RWPE2 (cell line): ENCODE results near the gene UCK2.
A peak's percentile ranks its signal among the peaks of the same experiment; 100 is the strongest.
"Not testable (repeated sequence)": the region's sequence is repeated elsewhere in the genome, so short reads cannot be mapped to it uniquely, and the experiment has no call there.

Source experiments
- ATAC-seq: fragments of 200-7000 bp; cut with Tn5 transposase; 3 replicates; pipeline ENCODE4 v1.9.1; 2021; ENCODE audit warnings: low read depth
- DNase-seq: peaks from one replicate; pipeline ENCODE4 v3.0.0-alpha.2; 2020; ENCODE audit warnings: low spot score
- H3K27ac ChIP-seq: fragments of 450-650 bp; 2 replicates; pipeline ENCODE4 v1.5.1; 2017; ENCODE audit warnings: mild to moderate bottlenecking; ENCODE audit not compliant: poor library complexity, severe bottlenecking
- H3K27me3 ChIP-seq: fragments of 250-450 bp; sonication (Bioruptor Pico); 2 replicates; pipeline ENCODE4 v1.5.1; 2021; ENCODE audit warnings: mild to moderate bottlenecking, moderate library complexity; ENCODE audit not compliant: insufficient read depth, poor library complexity, severe bottlenecking
- H3K36me3 ChIP-seq: fragments of 250-450 bp; sonication (Bioruptor Pico); 2 replicates; pipeline ENCODE4 v1.5.1; 2020; ENCODE audit warnings: low read depth, mild to moderate bottlenecking, moderate library complexity
- H3K4me1 ChIP-seq: fragments of 250-450 bp; sonication (Bioruptor Pico); 2 replicates; pipeline ENCODE4 v1.5.1; 2021; ENCODE audit warnings: mild to moderate bottlenecking, moderate library complexity; ENCODE audit not compliant: insufficient read depth, poor library complexity, severe bottlenecking
- H3K4me3 ChIP-seq: fragments of 250-450 bp; sonication (Bioruptor Pico); 2 replicates; pipeline ENCODE4 v1.5.1; 2021; ENCODE audit warnings: mild to moderate bottlenecking, moderate library complexity; ENCODE audit not compliant: severe bottlenecking
- H3K9me3 ChIP-seq: fragments of 250-450 bp; sonication (Bioruptor Pico); 2 replicates; pipeline ENCODE4 v1.5.1; 2021; ENCODE audit warnings: mild to moderate bottlenecking, moderate library complexity; ENCODE audit not compliant: severe bottlenecking
- TF ChIP-seq, protein P1 (sequence below): fragments of 450-650 bp; IDR thresholded peaks from one replicate; pipeline ENCODE4 v1.5.1; 2017; ENCODE audit warnings: mild to moderate bottlenecking, moderate library complexity; ENCODE audit not compliant: poor library complexity, severe bottlenecking

The UCK2 gene

DNA sequence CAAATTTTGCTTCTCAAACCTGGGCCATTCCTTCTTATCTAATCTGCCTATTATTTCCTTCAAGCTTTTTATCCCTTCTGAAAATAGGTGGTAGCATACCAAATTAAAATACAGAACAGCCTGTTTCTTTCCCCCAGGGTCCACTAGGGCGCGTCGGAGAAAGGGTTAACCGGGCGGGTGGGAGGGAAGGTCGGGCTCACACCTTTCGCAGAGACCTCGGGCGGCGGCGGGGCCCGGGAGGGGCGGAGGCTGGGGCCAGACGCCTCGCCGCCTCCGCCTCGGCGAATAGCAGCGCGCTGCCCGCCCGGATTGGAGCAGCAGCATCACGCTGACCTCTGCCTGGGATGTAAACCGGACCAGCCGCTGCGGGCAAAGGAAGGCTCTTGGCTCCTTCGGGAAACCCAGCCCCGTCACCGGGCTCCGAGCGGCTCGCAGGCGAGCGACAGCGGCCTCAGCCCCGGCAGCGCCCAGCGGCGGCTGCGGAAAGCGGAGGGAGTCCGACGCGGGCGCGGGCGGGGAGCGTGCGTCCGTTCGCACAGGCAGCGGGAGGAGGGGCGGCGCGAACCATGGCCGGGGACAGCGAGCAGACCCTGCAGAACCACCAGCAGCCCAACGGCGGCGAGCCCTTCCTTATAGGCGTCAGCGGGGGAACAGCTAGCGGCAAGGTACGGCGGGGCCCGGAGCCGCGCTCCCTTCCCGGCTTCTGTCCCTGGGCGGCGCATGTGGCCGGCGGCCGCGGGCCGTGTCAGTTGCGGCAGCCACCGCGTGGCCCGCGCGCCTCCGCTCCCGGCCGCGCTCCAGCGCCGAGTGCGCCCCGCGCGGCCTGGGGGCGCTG is at the start of gene UCK2:
UCK2 (plus strand) TSS at position 347 of the 835 bp plus-strand sequence; CDS start at position 567, 220 bp downstream.
- Histone ChIP-seq H3K27ac (peak within 1 kb of the TSS; percentile 88), H3K4me1 (peaks cover 3% of the 10 kb centered on the region), H3K36me3 (peaks cover 12% of the 10 kb centered on the region; the same call in 1 of the 2 replicates), H3K4me3 (peak within 1 kb of the TSS; percentile 91), H3K9me3 (no peaks in the 10 kb centered on the region), H3K27me3 (no peaks in the 10 kb centered on the region)
- peak; percentile 86 for ATAC-seq
- TF ChIP-seq, protein P1, sequence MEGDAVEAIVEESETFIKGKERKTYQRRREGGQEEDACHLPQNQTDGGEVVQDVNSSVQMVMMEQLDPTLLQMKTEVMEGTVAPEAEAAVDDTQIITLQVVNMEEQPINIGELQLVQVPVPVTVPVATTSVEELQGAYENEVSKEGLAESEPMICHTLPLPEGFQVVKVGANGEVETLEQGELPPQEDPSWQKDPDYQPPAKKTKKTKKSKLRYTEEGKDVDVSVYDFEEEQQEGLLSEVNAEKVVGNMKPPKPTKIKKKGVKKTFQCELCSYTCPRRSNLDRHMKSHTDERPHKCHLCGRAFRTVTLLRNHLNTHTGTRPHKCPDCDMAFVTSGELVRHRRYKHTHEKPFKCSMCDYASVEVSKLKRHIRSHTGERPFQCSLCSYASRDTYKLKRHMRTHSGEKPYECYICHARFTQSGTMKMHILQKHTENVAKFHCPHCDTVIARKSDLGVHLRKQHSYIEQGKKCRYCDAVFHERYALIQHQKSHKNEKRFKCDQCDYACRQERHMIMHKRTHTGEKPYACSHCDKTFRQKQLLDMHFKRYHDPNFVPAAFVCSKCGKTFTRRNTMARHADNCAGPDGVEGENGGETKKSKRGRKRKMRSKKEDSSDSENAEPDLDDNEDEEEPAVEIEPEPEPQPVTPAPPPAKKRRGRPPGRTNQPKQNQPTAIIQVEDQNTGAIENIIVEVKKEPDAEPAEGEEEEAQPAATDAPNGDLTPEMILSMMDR, result peak; percentile 32
- DNase-seq, result peak; percentile 80

DNA sequence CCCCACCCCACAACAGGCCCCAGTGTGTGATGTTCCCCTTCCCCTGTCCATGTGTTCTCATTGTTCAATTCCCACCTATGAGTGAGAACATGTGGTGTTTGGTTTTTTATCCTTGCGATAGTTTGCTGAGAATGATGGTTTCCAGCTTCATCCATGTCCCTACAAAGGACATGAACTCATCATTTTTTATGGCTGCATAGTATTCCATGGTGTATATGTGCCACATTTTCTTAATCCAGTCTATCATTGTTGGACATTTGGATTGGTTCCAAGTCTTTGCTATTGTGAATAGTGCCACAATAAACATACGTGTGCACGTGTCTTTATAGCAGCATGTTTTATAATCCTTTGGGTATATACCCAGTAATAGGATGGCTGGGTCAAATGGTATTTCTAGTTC is 49.2 kb upstream of the UCK2 start:
- H3K27me3 ChIP-seq, H3K27ac ChIP-seq, DNase-seq, H3K9me3 ChIP-seq, H3K4me1 ChIP-seq, H3K36me3 ChIP-seq, H3K4me3 ChIP-seq, ATAC-seq: not testable (repeated sequence)

DNA sequence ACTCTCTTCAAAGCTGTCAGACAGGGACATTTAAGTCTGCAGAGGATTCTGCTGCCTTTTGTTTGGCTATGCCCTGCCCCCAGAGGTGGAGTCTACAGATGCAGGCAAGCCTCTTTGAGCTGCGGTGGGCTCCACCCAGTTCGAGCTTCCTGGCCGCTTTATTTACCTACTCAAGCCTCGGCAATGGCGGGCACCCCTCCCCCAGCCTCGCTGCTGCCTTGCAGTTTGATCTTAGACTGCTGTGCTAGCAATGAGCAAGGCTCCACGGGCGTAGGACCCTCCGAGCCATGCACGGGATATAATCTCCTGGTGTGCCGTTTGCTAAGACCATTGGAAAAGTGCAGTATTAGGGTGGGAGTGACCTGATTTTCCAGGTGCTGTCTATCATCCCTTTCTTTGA is 43.9 kb upstream of the UCK2 start:
- H3K36me3 ChIP-seq, H3K27ac ChIP-seq, H3K4me1 ChIP-seq, H3K27me3 ChIP-seq, H3K4me3 ChIP-seq, H3K9me3 ChIP-seq, DNase-seq, ATAC-seq: not testable (repeated sequence)

DNA sequence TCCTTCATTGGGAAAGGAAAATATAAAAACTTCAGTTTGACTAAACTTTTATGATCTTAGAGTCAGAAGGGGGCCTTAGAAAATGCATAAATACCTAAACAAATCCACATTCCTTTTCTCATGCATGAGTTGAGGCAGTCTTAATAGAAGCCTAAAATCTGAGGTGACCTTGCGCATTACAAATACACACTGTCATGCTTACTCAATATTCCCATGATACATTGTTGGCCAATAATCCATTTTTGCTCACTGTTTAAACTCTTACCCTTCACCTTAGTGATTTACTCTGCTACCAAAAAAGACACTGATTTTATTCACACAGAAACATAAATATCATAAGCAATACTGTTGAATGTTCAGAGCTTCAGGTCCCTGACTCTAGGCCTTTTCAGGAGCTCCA is 39.7 kb upstream of the UCK2 start:
- ATAC-seq, result no peak
- Histone ChIP-seq H3K4me3 (no peak overlapping the region), H3K9me3 (no peaks in the 10 kb centered on the region), H3K27me3 (no peaks in the 10 kb centered on the region), H3K27ac (no peak overlapping the region), H3K4me1 (no peaks in the 10 kb centered on the region), H3K36me3 (no peaks in the 10 kb centered on the region)
- no peak for DNase-seq
- TF ChIP-seq, protein P1, result no peak

DNA sequence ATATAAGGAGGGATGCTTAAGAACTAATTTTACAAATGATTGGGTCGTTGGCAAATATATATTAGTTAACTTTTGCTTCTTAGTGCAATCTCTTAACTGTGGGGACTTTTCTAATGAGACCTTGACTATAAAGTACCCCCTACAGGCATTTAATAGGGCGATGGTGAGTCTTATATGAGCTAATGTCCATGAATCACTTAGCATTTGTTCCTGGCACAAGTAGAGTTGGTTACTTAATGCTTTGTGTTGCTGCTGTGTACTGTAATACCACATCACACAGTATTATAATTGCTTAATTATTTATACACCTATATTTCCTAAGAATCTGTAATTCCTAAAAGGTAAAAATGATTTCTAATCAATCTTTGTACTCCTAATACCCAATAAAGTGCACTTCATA is 33.5 kb upstream of the UCK2 start:
- Histone ChIP-seq H3K4me3 (no peak overlapping the region), H3K4me1 (no peaks in the 10 kb centered on the region), H3K27ac (no peak overlapping the region), H3K36me3 (no peaks in the 10 kb centered on the region), H3K27me3 (no peaks in the 10 kb centered on the region), H3K9me3 (no peaks in the 10 kb centered on the region)
- peak; percentile 42; the same call in 1 of the 3 replicates for ATAC-seq
- DNase-seq, result no peak
- TF ChIP-seq, protein P1, result no peak

DNA sequence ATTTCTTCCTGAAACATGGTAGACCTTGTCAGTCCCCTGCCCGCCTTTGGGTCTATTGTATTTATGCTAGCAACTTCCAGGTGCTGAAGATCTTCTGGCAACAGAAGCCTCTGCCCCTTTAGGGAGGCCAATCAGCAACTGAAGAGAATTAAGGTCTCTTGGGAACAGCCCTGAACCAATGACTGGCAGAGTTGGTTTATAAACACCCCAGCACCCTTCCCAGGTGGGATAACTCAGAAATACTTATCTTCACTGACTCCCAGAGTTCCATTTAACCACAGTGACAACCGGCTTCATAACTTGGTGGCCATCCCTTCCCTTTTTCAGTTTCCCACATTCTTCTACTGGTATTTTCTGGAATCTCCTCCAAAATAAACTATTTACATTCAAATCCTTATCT is 31.5 kb upstream of the UCK2 start:
- ATAC-seq (no peak), DNase-seq (no peak)
- Histone ChIP-seq H3K27me3 (no peaks in the 10 kb centered on the region), H3K27ac (no peak overlapping the region), H3K36me3 (no peaks in the 10 kb centered on the region), H3K9me3 (peaks cover 2% of the 10 kb centered on the region), H3K4me3 (no peak overlapping the region), H3K4me1 (no peaks in the 10 kb centered on the region)
- TF ChIP-seq, protein P1, result no peak
